ENCODE data around the gene MRAS. TPM values are rescaled to one million over a fixed set of nuclear protein-coding genes. Genes with fewer than 3 reads are reported as not detected.

MRAS gene
- polyA plus RNA-seq, 1 donor from 2014 or later, result 52.8 TPM

DNA sequence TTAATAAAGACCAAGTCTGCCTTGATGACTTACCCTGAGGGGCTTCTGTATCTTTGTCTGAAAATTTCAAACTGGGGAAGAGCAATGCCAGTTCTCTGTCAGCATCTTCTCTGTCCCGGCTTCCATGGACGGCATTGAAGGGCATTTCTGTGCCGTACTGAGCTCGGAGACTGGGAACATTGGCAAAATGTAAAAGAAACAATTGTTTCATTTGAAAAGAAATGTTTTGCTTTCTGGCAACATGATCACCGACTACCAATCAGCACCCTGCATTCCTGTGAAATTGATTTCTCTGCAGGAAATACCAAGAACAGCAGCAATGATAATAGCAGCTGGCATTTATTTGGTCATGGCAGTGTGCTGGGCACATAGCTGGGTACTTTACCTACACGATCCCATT is 44.9 kb upstream of the MRAS start:
- Histone ChIP-seq H4K20me1 (ENCODE audit: insufficient read depth) (no peaks in the 10 kb centered on the region), H2AFZ (ENCODE audit: low read depth, low read length) (no peak overlapping the region), H3K4me3 (ENCODE audit: low read length) (no peak overlapping the region), H3K27ac (ENCODE audit: low read length) (no peak overlapping the region), H3K4me2 (ENCODE audit: low read length) (no peak overlapping the region), H3K9me3 (ENCODE audit: low read length) (peaks cover 8% of the 10 kb centered on the region), H3K36me3 (ENCODE audit: insufficient read depth, low read length) (no peaks in the 10 kb centered on the region), H3F3A (ENCODE audit: insufficient read depth, low read length, poor library complexity, severe bottlenecking) (no peaks in the 10 kb centered on the region), H3K27me3 (ENCODE audit: insufficient read depth, low read depth, low read length) (no peaks in the 10 kb centered on the region), H3K9ac (ENCODE audit: low read length) (no peak overlapping the region), H3K9me2 (ENCODE audit: insufficient read depth, low read length) (no peaks in the 10 kb centered on the region), H3K79me2 (replicated peaks; ENCODE audit: insufficient read depth, low read length) (no peaks in the 10 kb centered on the region)
- TF ChIP-seq, protein P1, sequence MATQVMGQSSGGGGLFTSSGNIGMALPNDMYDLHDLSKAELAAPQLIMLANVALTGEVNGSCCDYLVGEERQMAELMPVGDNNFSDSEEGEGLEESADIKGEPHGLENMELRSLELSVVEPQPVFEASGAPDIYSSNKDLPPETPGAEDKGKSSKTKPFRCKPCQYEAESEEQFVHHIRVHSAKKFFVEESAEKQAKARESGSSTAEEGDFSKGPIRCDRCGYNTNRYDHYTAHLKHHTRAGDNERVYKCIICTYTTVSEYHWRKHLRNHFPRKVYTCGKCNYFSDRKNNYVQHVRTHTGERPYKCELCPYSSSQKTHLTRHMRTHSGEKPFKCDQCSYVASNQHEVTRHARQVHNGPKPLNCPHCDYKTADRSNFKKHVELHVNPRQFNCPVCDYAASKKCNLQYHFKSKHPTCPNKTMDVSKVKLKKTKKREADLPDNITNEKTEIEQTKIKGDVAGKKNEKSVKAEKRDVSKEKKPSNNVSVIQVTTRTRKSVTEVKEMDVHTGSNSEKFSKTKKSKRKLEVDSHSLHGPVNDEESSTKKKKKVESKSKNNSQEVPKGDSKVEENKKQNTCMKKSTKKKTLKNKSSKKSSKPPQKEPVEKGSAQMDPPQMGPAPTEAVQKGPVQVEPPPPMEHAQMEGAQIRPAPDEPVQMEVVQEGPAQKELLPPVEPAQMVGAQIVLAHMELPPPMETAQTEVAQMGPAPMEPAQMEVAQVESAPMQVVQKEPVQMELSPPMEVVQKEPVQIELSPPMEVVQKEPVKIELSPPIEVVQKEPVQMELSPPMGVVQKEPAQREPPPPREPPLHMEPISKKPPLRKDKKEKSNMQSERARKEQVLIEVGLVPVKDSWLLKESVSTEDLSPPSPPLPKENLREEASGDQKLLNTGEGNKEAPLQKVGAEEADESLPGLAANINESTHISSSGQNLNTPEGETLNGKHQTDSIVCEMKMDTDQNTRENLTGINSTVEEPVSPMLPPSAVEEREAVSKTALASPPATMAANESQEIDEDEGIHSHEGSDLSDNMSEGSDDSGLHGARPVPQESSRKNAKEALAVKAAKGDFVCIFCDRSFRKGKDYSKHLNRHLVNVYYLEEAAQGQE (IDR thresholded peaks at IDR 0.05; ENCODE audit: borderline replicate concordance), result no peak
- TF ChIP-seq CTCF (IDR thresholded peaks at IDR 0.05; ENCODE audit: poor library complexity, severe bottlenecking), result no peak
- TF ChIP-seq EZH2 (IDR thresholded peaks at IDR 0.05; ENCODE audit: borderline replicate concordance, insufficient read depth, low read length, poor library complexity, severe bottlenecking), result no peak
- no peak for TF ChIP-seq RAD21 (conservative IDR thresholded peaks at IDR 0.05)
- no peak for TF ChIP-seq MXI1 (conservative IDR thresholded peaks at IDR 0.05; ENCODE audit: poor library complexity, severe bottlenecking)
- TF ChIP-seq EP300 (conservative IDR thresholded peaks at IDR 0.05; ENCODE audit: poor library complexity, severe bottlenecking), result no peak
- no peak for TF ChIP-seq TAF1 (IDR thresholded peaks at IDR 0.05; ENCODE audit: low read depth)
- TF ChIP-seq POLR2AphosphoS5 (IDR thresholded peaks at IDR 0.05), result no peak
- TF ChIP-seq SMC3 (conservative IDR thresholded peaks at IDR 0.05; ENCODE audit: poor library complexity), result no peak

- H2AFZ ChIP-seq (ENCODE audit: low read depth, low read length), result no peak overlapping the region
- H3K4me2 ChIP-seq (ENCODE audit: low read length), result no peak overlapping the region
- H3K27ac ChIP-seq (ENCODE audit: low read length), result no peak overlapping the region
- H3F3A ChIP-seq (ENCODE audit: insufficient read depth, low read length, poor library complexity, severe bottlenecking), result no peaks in the 10 kb centered on the region
- TF ChIP-seq RAD21 (conservative IDR thresholded peaks at IDR 0.05), result no peak
- TF ChIP-seq MXI1 (conservative IDR thresholded peaks at IDR 0.05; ENCODE audit: poor library complexity, severe bottlenecking), result no peak
- no peak for TF ChIP-seq POLR2AphosphoS5 (IDR thresholded peaks at IDR 0.05)
- TF ChIP-seq SMC3 (conservative IDR thresholded peaks at IDR 0.05; ENCODE audit: poor library complexity), result no peak
- TF ChIP-seq, protein P1 (IDR thresholded peaks at IDR 0.05; ENCODE audit: borderline replicate concordance), result no peak
- TF ChIP-seq EZH2 (IDR thresholded peaks at IDR 0.05; ENCODE audit: borderline replicate concordance, insufficient read depth, low read length, poor library complexity, severe bottlenecking), result no peak
- TF ChIP-seq EP300 (conservative IDR thresholded peaks at IDR 0.05; ENCODE audit: poor library complexity, severe bottlenecking), result no peak
- TF ChIP-seq CTCF (IDR thresholded peaks at IDR 0.05; ENCODE audit: poor library complexity, severe bottlenecking), result no peak
- no peak for TF ChIP-seq TAF1 (IDR thresholded peaks at IDR 0.05; ENCODE audit: low read depth)
- H3K36me3 ChIP-seq (ENCODE audit: insufficient read depth, low read length), result no peaks in the 10 kb centered on the region
- no peaks in the 10 kb centered on the region for H3K27me3 ChIP-seq (ENCODE audit: insufficient read depth, low read depth, low read length)
- no peak overlapping the region for H3K9ac ChIP-seq (ENCODE audit: low read length)
- peaks cover 8% of the 10 kb centered on the region for H3K9me3 ChIP-seq (ENCODE audit: low read length)
- no peaks in the 10 kb centered on the region for H3K79me2 ChIP-seq (replicated peaks; ENCODE audit: insufficient read depth, low read length)
- H3K9me2 ChIP-seq (ENCODE audit: insufficient read depth, low read length), result no peaks in the 10 kb centered on the region
- no peak overlapping the region for H3K4me3 ChIP-seq (ENCODE audit: low read length)
- no peaks in the 10 kb centered on the region for H4K20me1 ChIP-seq (ENCODE audit: insufficient read depth)
Observed at GRCh38 chr3:138307899-138308298, 40.5 kb upstream of the MRAS start.
